Osteocyte (in vitro differentiated cells): ENCODE measurements around the gene STAB1. TPM values are rescaled to one million over a fixed set of nuclear protein-coding genes. Genes with fewer than 3 reads are reported as not detected.

Experiments
- DNase-seq: peaks from one replicate; pipeline ENCODE4 v3.0.0; 2021; ENCODE audit warnings: mixed read lengths; ENCODE audit not compliant: unreplicated experiment; ENCODE audit errors: extremely low spot score
- H3K27ac Mint-ChIP-seq: one replicate; pipeline ENCODE4 v1.8.0; 2021; ENCODE audit warnings: mild to moderate bottlenecking, mixed read lengths; ENCODE audit not compliant: unreplicated experiment
- H3K27me3 Mint-ChIP-seq: one replicate; pipeline ENCODE4 v1.8.0; 2021; ENCODE audit warnings: mixed read lengths; ENCODE audit not compliant: unreplicated experiment
- H3K36me3 Mint-ChIP-seq: one replicate; pipeline ENCODE4 v1.8.0; 2021; ENCODE audit warnings: mixed read lengths; ENCODE audit not compliant: unreplicated experiment
- H3K4me1 Mint-ChIP-seq: one replicate; pipeline ENCODE4 v1.8.0; 2021; ENCODE audit warnings: mixed read lengths; ENCODE audit not compliant: unreplicated experiment
- H3K4me3 Mint-ChIP-seq: one replicate; pipeline ENCODE4 v1.8.0; 2021; ENCODE audit warnings: mild to moderate bottlenecking, moderate library complexity, mixed read lengths; ENCODE audit not compliant: unreplicated experiment
- H3K9me3 Mint-ChIP-seq: one replicate; pipeline ENCODE4 v1.8.0; 2021; ENCODE audit warnings: mixed read lengths; ENCODE audit not compliant: unreplicated experiment
- long read RNA-seq: library from polyadenylated mRNA; unstranded; transcript quantifications from one replicate; pipeline ENCODE4 v2.0.0, GENCODE V29; 2021
- total RNA-seq: library from RNA; stranded (reverse); gene quantifications from 2 replicates; pipeline ENCODE4 v1.2.1, GENCODE V29; 2021
- TF ChIP-seq, protein P1 (sequence below): fragments of 200-600 bp; sonication (generic); IDR thresholded peaks from 2 replicates; pipeline ENCODE4 v1.5.0; 2021; ENCODE audit warnings: antibody characterized with exemption, mild to moderate bottlenecking, moderate library complexity

STAB1 gene, protein sequence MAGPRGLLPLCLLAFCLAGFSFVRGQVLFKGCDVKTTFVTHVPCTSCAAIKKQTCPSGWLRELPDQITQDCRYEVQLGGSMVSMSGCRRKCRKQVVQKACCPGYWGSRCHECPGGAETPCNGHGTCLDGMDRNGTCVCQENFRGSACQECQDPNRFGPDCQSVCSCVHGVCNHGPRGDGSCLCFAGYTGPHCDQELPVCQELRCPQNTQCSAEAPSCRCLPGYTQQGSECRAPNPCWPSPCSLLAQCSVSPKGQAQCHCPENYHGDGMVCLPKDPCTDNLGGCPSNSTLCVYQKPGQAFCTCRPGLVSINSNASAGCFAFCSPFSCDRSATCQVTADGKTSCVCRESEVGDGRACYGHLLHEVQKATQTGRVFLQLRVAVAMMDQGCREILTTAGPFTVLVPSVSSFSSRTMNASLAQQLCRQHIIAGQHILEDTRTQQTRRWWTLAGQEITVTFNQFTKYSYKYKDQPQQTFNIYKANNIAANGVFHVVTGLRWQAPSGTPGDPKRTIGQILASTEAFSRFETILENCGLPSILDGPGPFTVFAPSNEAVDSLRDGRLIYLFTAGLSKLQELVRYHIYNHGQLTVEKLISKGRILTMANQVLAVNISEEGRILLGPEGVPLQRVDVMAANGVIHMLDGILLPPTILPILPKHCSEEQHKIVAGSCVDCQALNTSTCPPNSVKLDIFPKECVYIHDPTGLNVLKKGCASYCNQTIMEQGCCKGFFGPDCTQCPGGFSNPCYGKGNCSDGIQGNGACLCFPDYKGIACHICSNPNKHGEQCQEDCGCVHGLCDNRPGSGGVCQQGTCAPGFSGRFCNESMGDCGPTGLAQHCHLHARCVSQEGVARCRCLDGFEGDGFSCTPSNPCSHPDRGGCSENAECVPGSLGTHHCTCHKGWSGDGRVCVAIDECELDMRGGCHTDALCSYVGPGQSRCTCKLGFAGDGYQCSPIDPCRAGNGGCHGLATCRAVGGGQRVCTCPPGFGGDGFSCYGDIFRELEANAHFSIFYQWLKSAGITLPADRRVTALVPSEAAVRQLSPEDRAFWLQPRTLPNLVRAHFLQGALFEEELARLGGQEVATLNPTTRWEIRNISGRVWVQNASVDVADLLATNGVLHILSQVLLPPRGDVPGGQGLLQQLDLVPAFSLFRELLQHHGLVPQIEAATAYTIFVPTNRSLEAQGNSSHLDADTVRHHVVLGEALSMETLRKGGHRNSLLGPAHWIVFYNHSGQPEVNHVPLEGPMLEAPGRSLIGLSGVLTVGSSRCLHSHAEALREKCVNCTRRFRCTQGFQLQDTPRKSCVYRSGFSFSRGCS (N-terminal part only)
- not detected in 2 replicates for total RNA-seq
- long read RNA-seq, result 0 reads

DNA sequence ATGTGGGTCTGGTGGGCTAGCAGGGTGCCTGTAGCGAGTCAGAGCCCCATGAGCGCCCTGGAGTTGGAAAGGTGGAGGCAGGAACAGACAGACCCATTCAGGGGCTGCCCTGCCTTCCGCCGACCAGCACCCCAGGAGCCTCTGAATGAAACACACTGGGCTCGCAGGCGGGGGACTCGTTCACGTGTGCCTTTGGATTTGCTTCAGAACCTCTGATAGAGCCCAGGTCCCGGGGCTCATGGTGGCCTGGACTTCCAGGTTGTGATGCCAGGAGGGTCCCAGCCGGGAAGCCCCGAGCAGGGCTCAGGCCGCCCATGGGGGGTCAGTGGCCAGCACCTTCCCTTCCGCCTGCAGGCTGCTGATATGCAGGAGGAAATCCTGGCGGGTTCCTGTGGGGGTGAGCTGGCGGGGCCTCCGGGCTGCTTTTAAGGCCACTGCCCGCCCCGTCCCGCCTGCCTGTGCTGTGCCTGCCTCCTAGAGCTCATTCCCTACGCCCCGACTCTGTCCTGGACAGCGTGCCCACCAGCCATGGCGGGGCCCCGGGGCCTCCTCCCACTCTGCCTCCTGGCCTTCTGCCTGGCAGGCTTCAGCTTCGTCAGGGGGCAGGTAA is at the start of gene STAB1:
TSS of gene STAB1 (plus strand) at position 453 of the 610 bp plus-strand sequence. CDS start at position 529, 76 bp downstream.
- peaks cover 12% of the 10 kb centered on the region for H3K36me3 Mint-ChIP-seq
- peaks cover 11% of the 10 kb centered on the region for H3K4me1 Mint-ChIP-seq
- no peak within 1 kb of the TSS for H3K4me3 Mint-ChIP-seq
- DNase-seq, result no peak
- H3K9me3 Mint-ChIP-seq, result no peaks in the 10 kb centered on the region
- H3K27me3 Mint-ChIP-seq, result no peaks in the 10 kb centered on the region
- H3K27ac Mint-ChIP-seq, result no peak within 1 kb of the TSS
- TF ChIP-seq, protein P1, sequence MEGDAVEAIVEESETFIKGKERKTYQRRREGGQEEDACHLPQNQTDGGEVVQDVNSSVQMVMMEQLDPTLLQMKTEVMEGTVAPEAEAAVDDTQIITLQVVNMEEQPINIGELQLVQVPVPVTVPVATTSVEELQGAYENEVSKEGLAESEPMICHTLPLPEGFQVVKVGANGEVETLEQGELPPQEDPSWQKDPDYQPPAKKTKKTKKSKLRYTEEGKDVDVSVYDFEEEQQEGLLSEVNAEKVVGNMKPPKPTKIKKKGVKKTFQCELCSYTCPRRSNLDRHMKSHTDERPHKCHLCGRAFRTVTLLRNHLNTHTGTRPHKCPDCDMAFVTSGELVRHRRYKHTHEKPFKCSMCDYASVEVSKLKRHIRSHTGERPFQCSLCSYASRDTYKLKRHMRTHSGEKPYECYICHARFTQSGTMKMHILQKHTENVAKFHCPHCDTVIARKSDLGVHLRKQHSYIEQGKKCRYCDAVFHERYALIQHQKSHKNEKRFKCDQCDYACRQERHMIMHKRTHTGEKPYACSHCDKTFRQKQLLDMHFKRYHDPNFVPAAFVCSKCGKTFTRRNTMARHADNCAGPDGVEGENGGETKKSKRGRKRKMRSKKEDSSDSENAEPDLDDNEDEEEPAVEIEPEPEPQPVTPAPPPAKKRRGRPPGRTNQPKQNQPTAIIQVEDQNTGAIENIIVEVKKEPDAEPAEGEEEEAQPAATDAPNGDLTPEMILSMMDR, result no peak

DNA sequence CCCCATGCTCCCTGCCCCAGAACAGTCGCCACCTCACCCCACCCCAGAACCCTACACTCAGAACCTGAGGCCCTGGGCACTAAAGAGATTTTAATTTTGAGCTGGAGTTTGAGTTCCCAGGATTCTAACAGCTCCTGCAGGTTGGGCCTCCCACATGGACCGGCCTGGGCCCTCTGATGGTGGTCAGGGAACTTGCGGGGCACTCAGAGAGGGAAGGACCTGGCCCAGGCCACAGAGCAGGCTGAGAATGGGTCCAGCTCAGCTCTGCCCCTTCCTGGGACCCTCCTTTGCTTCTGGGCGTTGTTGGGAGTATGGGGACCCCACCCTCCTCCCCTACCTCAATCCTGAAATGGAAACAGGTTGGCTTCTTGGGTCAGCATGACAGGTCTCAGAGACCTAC is 49.1 kb upstream of the STAB1 start:
- Mint-ChIP-seq H3K4me3 (no peak overlapping the region), H3K4me1 (peaks cover 6% of the 10 kb centered on the region), H3K27ac (no peak overlapping the region), H3K36me3 (no peaks in the 10 kb centered on the region), H3K9me3 (no peaks in the 10 kb centered on the region), H3K27me3 (no peaks in the 10 kb centered on the region)
- DNase-seq, result no peak
- TF ChIP-seq, protein P1, result no peak

DNA sequence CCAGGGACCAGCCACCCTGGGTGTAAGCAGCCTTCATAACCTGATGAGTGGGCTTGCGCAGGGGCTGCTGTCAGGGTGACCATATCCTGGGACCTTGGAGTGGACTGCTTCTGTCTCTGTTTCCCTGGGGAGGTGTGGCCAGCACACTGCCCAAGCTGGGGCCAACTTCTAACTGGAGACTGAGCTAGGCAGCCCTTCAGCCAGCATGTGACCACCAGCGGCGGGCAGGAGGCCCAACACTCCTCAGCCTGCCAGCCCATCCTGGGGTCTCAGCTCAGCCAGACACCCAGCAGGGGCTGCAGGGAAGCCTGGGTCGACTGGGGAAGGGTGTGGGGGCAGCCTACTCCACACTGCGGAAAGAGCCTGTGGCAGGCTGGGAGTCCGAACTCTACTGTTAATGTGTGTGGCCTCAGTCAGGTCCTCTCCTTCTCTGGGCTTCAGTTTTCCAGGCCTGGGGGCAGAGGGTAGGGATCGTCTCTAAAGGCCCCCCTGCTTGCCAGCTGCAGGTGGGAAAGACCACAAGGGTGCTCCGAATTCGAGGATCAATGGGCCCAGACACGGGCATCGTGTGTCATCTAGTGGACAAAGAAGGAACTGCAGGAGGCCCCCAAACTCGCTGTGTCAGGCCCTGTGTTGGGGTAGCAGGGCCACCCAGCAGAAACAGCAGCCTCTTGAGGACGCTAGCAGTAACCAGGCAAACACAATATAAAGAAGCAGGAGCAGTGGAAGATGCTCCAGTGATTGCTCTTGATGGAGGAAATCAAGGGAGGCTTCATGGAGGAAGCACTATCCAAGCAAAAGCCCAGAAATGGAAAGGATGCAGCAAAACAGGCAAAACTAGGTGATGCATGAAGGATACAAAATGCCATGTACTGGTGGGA is 48.3 kb upstream of the STAB1 start:
- Mint-ChIP-seq H3K27me3 (no peaks in the 10 kb centered on the region), H3K4me1 (peaks cover 6% of the 10 kb centered on the region), H3K36me3 (no peaks in the 10 kb centered on the region), H3K4me3 (no peak overlapping the region), H3K27ac (no peak overlapping the region), H3K9me3 (no peaks in the 10 kb centered on the region)
- TF ChIP-seq, protein P1, result peak; percentile 98
- peak; percentile 86 for DNase-seq

DNA sequence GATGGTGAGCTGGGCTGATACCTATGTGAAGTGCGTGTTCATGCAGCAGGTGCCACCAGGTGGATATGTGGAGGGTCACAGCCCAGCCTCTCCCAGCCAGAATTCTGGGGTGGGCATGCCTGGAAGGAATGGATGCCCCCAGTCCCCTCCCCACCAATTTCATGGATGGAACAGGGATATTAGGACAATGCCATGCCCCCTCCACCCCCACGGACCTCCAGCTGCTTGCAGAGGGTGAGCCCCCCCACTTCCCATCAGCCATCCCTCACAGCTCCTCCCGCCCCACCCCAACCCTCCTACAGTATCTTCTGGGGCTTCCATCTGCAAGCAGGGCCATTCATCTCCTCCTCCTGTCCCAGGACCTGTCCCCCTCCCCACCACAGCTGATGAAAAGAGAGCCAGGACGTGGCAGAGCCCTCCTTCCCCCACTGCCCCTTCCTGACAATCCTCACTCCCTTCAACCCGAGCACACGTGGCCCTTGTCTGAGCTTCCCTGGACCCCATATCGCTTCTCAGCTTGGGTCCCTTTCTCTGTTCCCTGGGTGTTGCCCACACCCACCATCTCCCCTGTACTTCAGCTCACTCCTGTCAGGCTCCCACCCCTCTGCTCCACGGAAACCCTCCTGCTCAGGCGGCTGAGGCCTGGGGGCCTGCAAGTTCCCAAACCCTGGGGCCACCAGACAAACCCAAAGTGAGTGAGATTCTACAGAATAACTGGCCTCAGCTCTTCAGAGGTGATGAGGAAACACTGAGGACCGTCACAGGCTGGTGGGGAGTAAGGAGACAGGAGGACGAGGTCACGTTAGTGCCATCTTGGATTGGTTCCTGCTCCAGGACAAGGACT is 47.4 kb upstream of the STAB1 start:
- H3K9me3 Mint-ChIP-seq, result no peaks in the 10 kb centered on the region

More for the DNA sequence above, 47.4 kb upstream of the STAB1 start:
- no peak overlapping the region for H3K4me3 Mint-ChIP-seq
- TF ChIP-seq, protein P1, result no peak
- H3K4me1 Mint-ChIP-seq, result peaks cover 6% of the 10 kb centered on the region
- no peaks in the 10 kb centered on the region for H3K36me3 Mint-ChIP-seq
- no peak for DNase-seq
- H3K27me3 Mint-ChIP-seq, result no peaks in the 10 kb centered on the region
- peak overlapping the region; percentile 10 for H3K27ac Mint-ChIP-seq
